Gastrocnemius medialis (tissue), 4 donors: ENCODE data around the gene BMERB1. TPM values are rescaled to one million over a fixed set of nuclear protein-coding genes. Genes with fewer than 3 reads are reported as not detected.
"Not testable (repeated sequence)": the region's sequence is repeated elsewhere in the genome, so short reads cannot be mapped to it uniquely, and the experiment has no call there.

Source experiments
- ATAC-seq, 2 donors: fragments of 150-250 bp; one replicate each; pipeline ENCODE4 v1.9.1; 2016
- DNase-seq, 2 donors: peaks; one replicate each; pipeline ENCODE4 v3.0.0-alpha.2; 2019
- H3K27ac ChIP-seq, 4 donors: fragments of 200-600 bp; sonication (generic); 1 replicate in 1 of 4; 2 replicates in 3 of 4; pipeline ENCODE4 v1.5.1; 2016 to 2018; ENCODE audit warnings: mild to moderate bottlenecking in 2 of 4, moderate library complexity in 1 of 4
- H3K27me3 ChIP-seq, 3 donors: fragments of 200-600 bp; sonication (generic) in 2 of 3; 1 replicate in 1 of 3; 2 replicates in 2 of 3; pipeline versions ENCODE4 v1.5.1 to v1.6.0; 2016 to 2019; ENCODE audit warnings: mild to moderate bottlenecking in 1 of 3, moderate library complexity in 1 of 3
- H3K36me3 ChIP-seq, 2 donors: fragments of 200-600 bp; sonication (generic) in 1 of 2; one replicate each; pipeline ENCODE4 v1.5.1; 2017 to 2018
- H3K4me1 ChIP-seq, 2 donors: fragments of 200-600 bp; sonication (generic) in 1 of 2; one replicate each; pipeline ENCODE4 v1.5.1; 2016 to 2017; ENCODE audit warnings: mild to moderate bottlenecking in 2 of 2
- H3K4me3 ChIP-seq, 4 donors: fragments of 200-600 bp; sonication (generic) in 3 of 4; 1 replicate in 1 of 4; 2 replicates in 3 of 4; pipeline ENCODE4 v1.5.1; 2016 to 2019; ENCODE audit warnings: mild to moderate bottlenecking in 2 of 4
- H3K9me3 ChIP-seq, 3 donors: fragments of 200-600 bp; sonication (generic) in 2 of 3; 1 replicate in 1 of 3; 2 replicates in 2 of 3; pipeline ENCODE4 v1.5.1; 2016 to 2019
- POLR2A ChIP-seq, 2 donors: fragments of 450-650 bp; IDR thresholded peaks; one replicate each; pipeline ENCODE4 v1.6.1; 2017; ENCODE audit warnings: antibody characterized with exemption in 2 of 2, mild to moderate bottlenecking in 2 of 2, moderate library complexity in 2 of 2
- in situ Hi-C, 4 donors: fragments of 200-750 bp; cut with MboI; loops; one replicate each; pipeline versions ENCODE4 v1.15.0 to v1.8.0; 2017; ENCODE audit warnings: low sequenced_read_pairs in 4 of 4
- intact Hi-C: fragments of 100-400 bp; cut with DNase I; formaldehyde crosslinking; loops from one replicate; pipeline ENCODE4 v1.15.1; 2023; ENCODE audit warnings: low total_unique reads
- total RNA-seq, 4 donors: library from RNA; depleted of rRNA; stranded (reverse); fragments of >200 nt; gene quantifications; one replicate each; pipeline versions ENCODE4 v1.1.0 to v1.2.3, GENCODE V29; 2016
- TF ChIP-seq, protein P1 (sequence below), 5 experiments: fragments of 450-650 bp in 3 of 5; fragments of 200-600 bp in 2 of 5; sonication (generic) in 2 of 5; IDR thresholded peaks in 4 of 5; conservative IDR thresholded peaks in 1 of 5; 1 replicate in 4 of 5; 2 replicates in 1 of 5; pipeline ENCODE4 v1.5.1; 2016 to 2019; ENCODE audit warnings: antibody characterized with exemption in 5 of 5, mild to moderate bottlenecking in 3 of 5, moderate library complexity in 3 of 5

The BMERB1 gene
- total RNA-seq, 4 donors from 2014 or later, result 112 to 392 (median 237) TPM

DNA sequence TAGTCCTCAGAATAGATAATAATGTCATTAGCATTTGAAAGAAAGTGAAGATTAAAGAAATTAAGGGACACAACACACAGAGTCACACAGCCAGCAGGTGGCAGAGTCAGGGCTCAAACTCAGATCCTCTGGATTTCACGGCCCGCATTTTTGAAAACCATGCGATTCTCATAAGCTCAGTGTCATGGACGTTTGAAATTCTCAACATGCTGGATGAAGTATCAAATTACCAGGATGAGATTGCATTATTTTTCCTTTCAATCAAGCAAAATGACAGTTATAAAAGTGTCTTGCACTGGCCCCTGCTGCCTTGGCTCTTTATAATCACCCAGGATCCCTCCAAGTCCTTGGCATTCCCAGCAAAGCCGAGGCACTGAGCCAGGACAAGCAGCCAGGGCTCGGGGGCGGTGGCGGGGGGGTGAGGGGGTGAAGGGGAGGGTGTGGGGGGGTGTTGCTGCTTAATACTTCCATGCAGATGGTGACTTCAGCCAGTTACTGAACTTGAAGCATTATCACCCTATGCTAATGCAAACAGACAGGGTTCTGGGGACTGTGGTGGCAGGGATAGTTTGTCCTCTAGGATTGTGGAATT lies 6.6 kb upstream of the BMERB1 start:
- intact Hi-C loops, result loop anchor here (2.0 kb wide), 1 partner anchor 277 kb away; no protein-coding TSS in a partner anchor
- peak in 1 of 2 donors; percentile 33 for DNase-seq
- H3K27me3 ChIP-seq, result no peaks in the 10 kb centered on the region
- TF ChIP-seq, protein P1, sequence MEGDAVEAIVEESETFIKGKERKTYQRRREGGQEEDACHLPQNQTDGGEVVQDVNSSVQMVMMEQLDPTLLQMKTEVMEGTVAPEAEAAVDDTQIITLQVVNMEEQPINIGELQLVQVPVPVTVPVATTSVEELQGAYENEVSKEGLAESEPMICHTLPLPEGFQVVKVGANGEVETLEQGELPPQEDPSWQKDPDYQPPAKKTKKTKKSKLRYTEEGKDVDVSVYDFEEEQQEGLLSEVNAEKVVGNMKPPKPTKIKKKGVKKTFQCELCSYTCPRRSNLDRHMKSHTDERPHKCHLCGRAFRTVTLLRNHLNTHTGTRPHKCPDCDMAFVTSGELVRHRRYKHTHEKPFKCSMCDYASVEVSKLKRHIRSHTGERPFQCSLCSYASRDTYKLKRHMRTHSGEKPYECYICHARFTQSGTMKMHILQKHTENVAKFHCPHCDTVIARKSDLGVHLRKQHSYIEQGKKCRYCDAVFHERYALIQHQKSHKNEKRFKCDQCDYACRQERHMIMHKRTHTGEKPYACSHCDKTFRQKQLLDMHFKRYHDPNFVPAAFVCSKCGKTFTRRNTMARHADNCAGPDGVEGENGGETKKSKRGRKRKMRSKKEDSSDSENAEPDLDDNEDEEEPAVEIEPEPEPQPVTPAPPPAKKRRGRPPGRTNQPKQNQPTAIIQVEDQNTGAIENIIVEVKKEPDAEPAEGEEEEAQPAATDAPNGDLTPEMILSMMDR (IDR thresholded peaks at IDR 0.05 in 4 of 5, conservative IDR thresholded peaks at IDR 0.05 in 1 of 5), result peak; percentile 41 to 65 (median 59)
- no peak for TF ChIP-seq POLR2A (IDR thresholded peaks at IDR 0.05)
- H3K36me3 ChIP-seq, result no peaks in the 10 kb centered on the region
- no peaks in the 10 kb centered on the region for H3K9me3 ChIP-seq
- peak; percentile 61 to 77 for ATAC-seq
- peaks cover 4% of the 10 kb centered on the region in 2 donors for H3K4me1 ChIP-seq
- in situ Hi-C loops, result no loop called here
- peak overlapping the region; percentile 9 to 49 (median 27) for H3K27ac ChIP-seq
- H3K4me3 ChIP-seq, result no peak overlapping the region

DNA sequence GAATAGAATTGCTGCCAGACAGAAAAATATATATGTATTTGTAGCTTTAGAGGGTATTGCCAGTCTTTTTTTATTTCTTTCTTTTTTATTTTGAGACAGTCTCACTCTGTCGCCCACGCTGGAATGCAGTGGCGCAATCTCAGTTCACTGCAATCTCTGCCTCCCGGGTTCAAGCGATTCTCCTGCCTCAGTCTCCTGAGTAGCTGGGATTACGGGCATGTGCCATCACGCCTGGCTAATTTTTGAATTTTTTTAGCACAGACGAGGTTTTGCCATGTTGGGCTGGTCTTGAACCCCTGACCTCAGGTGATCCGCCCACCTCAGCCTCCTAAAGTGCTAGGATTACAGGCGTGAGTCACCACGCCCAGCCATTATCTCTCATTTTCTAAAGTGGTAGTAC lies 3.5 kb upstream of the BMERB1 start:
- H3K36me3 ChIP-seq, ATAC-seq, DNase-seq, H3K4me3 ChIP-seq, in situ Hi-C loops, H3K27ac ChIP-seq, H3K9me3 ChIP-seq, H3K4me1 ChIP-seq, H3K27me3 ChIP-seq: not testable (repeated sequence)
- intact Hi-C loops, result loop anchor here (10.0 kb wide), 1 partner anchor 214 kb away; the partner anchor contains the start of gene MARF1

DNA sequence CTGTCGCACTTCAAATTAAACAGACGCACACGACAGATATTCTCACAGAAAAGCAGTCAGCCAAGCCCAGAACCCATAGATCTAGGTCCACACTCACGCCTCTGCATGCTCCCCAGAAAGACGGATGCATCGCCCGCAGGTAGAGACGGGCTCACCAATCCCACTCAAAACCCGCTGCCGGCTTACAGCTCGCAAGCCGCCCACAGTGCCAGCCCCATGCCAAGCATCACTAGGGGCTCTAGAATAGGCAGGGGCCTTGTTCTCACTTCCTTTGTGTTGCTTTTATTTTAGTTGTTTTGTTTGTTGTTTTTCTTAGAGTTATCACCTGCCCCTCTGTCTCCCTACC lies 336 bp upstream of the BMERB1 start:
- ATAC-seq (no peak), DNase-seq (no peak)
- peak overlapping the region in 3 of 4 donors; percentile 84 to 93 (median 91) for H3K27ac ChIP-seq
- intact Hi-C loops (loop anchor here (2.0 to 10.0 kb wide), 2 partner anchors 21 to 211 kb away; partner anchors contain the start of gene MARF1), in situ Hi-C loops (no loop called here)
- no peaks in the 10 kb centered on the region for H3K27me3 ChIP-seq
- H3K9me3 ChIP-seq, result no peaks in the 10 kb centered on the region
- H3K4me3 ChIP-seq, result peak overlapping the region; percentile 86 to 95 (median 86)
- no peaks in the 10 kb centered on the region for H3K36me3 ChIP-seq
- TF ChIP-seq, protein P1 (IDR thresholded peaks at IDR 0.05 in 4 of 5, conservative IDR thresholded peaks at IDR 0.05 in 1 of 5), result no peak
- TF ChIP-seq POLR2A (IDR thresholded peaks at IDR 0.05), result no peak
- H3K4me1 ChIP-seq, result peaks cover 5 to 11% of the 10 kb centered on the region in 2 donors

DNA sequence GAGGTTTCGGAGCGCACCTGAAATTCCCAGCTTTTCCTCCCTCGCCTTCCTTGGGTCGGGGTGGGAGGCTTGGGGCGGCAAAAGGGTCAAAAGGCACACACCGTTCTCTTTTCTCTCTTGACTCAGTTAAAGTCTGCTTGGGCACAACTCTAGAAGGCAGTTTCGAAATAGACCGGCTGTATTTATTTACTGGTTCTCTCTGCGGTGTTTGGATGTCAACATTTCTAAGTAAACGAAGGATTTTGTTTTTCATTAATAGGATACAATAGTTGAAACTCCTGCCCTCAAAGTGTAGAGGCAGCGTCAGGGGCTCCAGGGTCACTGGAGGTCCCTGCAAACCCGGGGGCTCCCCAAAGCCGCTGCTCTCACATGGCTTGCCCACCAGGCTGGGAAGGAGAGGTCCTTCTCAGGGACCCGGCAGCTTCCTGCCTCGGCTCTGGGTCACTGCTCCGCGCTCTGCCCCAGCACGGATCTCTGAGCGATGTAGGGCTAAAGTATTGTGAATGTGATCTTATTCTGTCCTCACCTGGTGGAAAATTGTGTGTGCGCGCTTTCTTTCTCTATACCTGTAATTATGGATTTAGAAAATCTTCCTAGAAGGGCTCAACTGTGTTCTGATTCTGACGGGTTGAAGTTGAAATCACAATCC lies 952 bp downstream of the BMERB1 start:
- H3K27ac ChIP-seq, result peak overlapping the region; percentile 82 to 93 (median 88)
- in situ Hi-C loops, result no loop called here
- no peaks in the 10 kb centered on the region for H3K36me3 ChIP-seq
- no peaks in the 10 kb centered on the region for H3K9me3 ChIP-seq
- TF ChIP-seq, protein P1 (IDR thresholded peaks at IDR 0.05 in 4 of 5, conservative IDR thresholded peaks at IDR 0.05 in 1 of 5), result no peak
- no peak for TF ChIP-seq POLR2A (IDR thresholded peaks at IDR 0.05)
- H3K4me1 ChIP-seq, result peaks cover 17 to 22% of the 10 kb centered on the region in 2 donors
- no peak for DNase-seq
- peak overlapping the region; percentile 86 to 95 (median 86) for H3K4me3 ChIP-seq
- peak; percentile 57 to 65 for ATAC-seq
- no peaks in the 10 kb centered on the region for H3K27me3 ChIP-seq
- intact Hi-C loops, result loop anchor here (2.0 to 10.0 kb wide), 2 partner anchors 23 to 209 kb away; partner anchors contain the start of gene MARF1

DNA sequence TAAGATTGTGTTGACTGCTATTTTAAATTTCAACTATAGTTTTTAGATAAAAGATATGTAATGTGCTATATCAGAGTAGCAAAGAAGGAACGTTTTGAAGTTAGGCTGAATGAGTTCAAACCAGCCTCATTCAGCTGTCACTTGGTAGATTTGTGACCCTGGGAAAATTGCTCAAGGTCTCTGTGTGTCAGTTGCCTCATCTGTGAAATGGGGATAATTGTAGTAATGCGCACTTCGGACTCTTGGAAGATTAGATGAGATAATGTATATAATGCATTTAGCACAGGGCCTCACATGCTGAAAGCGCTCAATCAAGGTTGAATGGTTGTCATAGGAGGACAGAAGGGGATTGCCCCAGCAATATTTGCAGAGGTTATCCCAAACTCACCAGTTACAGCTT lies 4.7 kb downstream of the BMERB1 start:
- in situ Hi-C loops (no loop called here), intact Hi-C loops (loop anchor here (10.0 kb wide), 1 partner anchor 206 kb away; the partner anchor contains the start of gene MARF1)
- no peaks in the 10 kb centered on the region for H3K36me3 ChIP-seq
- peaks cover 24 to 27% of the 10 kb centered on the region in 2 donors for H3K4me1 ChIP-seq
- H3K9me3 ChIP-seq, result no peaks in the 10 kb centered on the region
- ATAC-seq (no peak), DNase-seq (no peak)
- H3K27me3 ChIP-seq, result no peaks in the 10 kb centered on the region
- H3K27ac ChIP-seq, result peak overlapping the region in 1 of 4 donors; percentile 78
- no peak for TF ChIP-seq POLR2A (IDR thresholded peaks at IDR 0.05)
- no peak overlapping the region for H3K4me3 ChIP-seq
